Vagina (tissue), 2 donors: Measurements from ENCODE around the gene KRT14. TPM values are rescaled to one million over a fixed set of nuclear protein-coding genes. Genes with fewer than 3 reads are reported as not detected.
A peak's percentile ranks its signal among the peaks of the same experiment; 100 is the strongest.
"Not testable (repeated sequence)": the region's sequence is repeated elsewhere in the genome, so short reads cannot be mapped to it uniquely, and the experiment has no call there.

Experiments used
- DNase-seq, 2 donors: peaks; one replicate each; pipeline ENCODE4 v3.0.0-alpha.2; 2017; ENCODE audit errors: extremely low spot score in 2 of 2
- H3K27ac ChIP-seq: fragments of 200-600 bp; sonication (generic); one replicate; pipeline ENCODE4 v1.5.1; 2019
- H3K27me3 ChIP-seq: fragments of 200-600 bp; sonication (generic); one replicate; pipeline ENCODE4 v1.5.1; 2019
- H3K36me3 ChIP-seq, 2 donors: fragments of 200-600 bp; sonication (generic); one replicate each; pipeline ENCODE4 v1.5.1; 2017 to 2019
- H3K4me1 ChIP-seq: fragments of 200-600 bp; sonication (generic); one replicate; pipeline ENCODE4 v1.5.1; 2019
- H3K4me3 ChIP-seq, 2 donors: fragments of 200-600 bp; sonication (generic); 1 replicate in 1 of 2; 2 replicates in 1 of 2; pipeline ENCODE4 v1.5.1; 2016 to 2019
- H3K9me3 ChIP-seq: fragments of 200-600 bp; sonication (generic); one replicate; pipeline ENCODE4 v1.5.1; 2019
- POLR2A ChIP-seq, 2 donors: fragments of 450-650 bp; IDR thresholded peaks; one replicate each; pipeline ENCODE4 v1.6.1; 2017; ENCODE audit warnings: antibody characterized with exemption in 2 of 2, mild to moderate bottlenecking in 2 of 2, moderate library complexity in 2 of 2
- POLR2AphosphoS5 ChIP-seq, 2 donors: sonication (generic); formaldehyde crosslinking; IDR thresholded peaks; one replicate each; pipeline ENCODE4 v1.9.0; 2017; ENCODE audit warnings: antibody characterized with exemption in 2 of 2, mild to moderate bottlenecking in 2 of 2, low read depth in 1 of 2; ENCODE audit not compliant: insufficient read depth in 1 of 2
- intact Hi-C: fragments of 100-400 bp; cut with DNase I; formaldehyde crosslinking; loops from one replicate; pipeline ENCODE4 v1.15.1; 2023
- total RNA-seq: library from RNA; depleted of rRNA; stranded (reverse); fragments of >200 nt; gene quantifications from one replicate; pipeline ENCODE4 v1.2.3, GENCODE V29; 2016
- TF ChIP-seq, protein P1 (sequence below), 3 experiments: fragments of 450-650 bp in 2 of 3; fragments of 200-600 bp in 1 of 3; sonication (generic) in 1 of 3; IDR thresholded peaks; one replicate each; pipeline ENCODE4 v1.5.1; 2017 to 2019; ENCODE audit warnings: antibody characterized with exemption in 3 of 3, mild to moderate bottlenecking in 2 of 3, moderate library complexity in 2 of 3

Gene KRT14
- total RNA-seq, 1 donor from 2014 or later, result 1,546 TPM

DNA sequence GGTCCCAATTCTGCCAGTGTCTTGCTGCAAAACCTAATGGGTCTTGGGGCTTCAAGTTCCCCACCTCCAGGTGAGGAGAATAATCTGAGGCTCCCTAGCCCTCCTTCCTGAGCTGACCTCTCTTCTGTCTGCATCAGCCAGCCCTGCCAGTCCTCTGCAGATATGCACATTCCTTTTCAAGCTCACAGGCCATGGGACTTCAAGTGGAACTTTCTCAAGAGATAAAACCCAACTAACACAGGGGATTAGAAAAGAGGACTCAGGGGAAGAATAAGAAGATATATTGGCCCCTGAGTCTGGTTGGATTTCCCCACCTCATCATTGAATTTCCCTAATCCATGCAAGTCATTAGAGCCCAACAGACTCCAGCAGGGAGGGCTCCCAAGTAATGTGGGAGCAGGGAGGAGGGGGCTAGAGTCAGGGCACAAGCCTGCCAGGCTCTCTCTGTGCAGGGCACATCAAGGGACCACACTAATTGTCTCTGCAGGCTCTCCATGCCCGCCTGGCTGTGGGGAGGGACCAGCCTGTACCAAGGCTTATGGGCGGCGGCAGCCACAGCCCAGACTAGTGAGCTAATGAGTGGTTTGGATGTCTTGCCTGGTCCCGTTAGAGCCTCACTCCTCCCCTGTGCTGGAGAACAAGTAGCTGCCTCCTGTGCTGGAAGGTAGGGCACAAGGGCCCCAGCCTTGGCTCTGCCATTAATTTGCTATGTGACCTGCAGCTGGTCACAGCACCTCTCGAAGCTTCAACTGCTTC, 1.2 kb downstream of the KRT14 start:
- no peak for DNase-seq
- H3K27me3 ChIP-seq, result no peaks in the 10 kb centered on the region
- TF ChIP-seq, protein P1, sequence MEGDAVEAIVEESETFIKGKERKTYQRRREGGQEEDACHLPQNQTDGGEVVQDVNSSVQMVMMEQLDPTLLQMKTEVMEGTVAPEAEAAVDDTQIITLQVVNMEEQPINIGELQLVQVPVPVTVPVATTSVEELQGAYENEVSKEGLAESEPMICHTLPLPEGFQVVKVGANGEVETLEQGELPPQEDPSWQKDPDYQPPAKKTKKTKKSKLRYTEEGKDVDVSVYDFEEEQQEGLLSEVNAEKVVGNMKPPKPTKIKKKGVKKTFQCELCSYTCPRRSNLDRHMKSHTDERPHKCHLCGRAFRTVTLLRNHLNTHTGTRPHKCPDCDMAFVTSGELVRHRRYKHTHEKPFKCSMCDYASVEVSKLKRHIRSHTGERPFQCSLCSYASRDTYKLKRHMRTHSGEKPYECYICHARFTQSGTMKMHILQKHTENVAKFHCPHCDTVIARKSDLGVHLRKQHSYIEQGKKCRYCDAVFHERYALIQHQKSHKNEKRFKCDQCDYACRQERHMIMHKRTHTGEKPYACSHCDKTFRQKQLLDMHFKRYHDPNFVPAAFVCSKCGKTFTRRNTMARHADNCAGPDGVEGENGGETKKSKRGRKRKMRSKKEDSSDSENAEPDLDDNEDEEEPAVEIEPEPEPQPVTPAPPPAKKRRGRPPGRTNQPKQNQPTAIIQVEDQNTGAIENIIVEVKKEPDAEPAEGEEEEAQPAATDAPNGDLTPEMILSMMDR (IDR thresholded peaks at IDR 0.05), result no peak
- TF ChIP-seq POLR2AphosphoS5 (IDR thresholded peaks at IDR 0.05; ENCODE audit: insufficient read depth in 1 of 2, low read depth in 1 of 2) (no peak), POLR2A (IDR thresholded peaks at IDR 0.05) (no peak)
- peaks cover 14% of the 10 kb centered on the region for H3K4me1 ChIP-seq
- H3K27ac ChIP-seq, result peak overlapping the region; percentile 39
- no peaks in the 10 kb centered on the region for H3K9me3 ChIP-seq
- peak overlapping the region in 1 of 2 donors; percentile 38 for H3K4me3 ChIP-seq
- intact Hi-C loops, result no loop called here
- no peaks in the 10 kb centered on the region for H3K36me3 ChIP-seq

GRCh38 chr17:41584331-41584927, 2.3 kb downstream of the KRT14 start:
- intact Hi-C loops, DNase-seq, H3K9me3 ChIP-seq, H3K27me3 ChIP-seq, H3K36me3 ChIP-seq: not testable (repeated sequence)
- Histone ChIP-seq H3K4me3 (peak overlapping the region in 1 of 2 donors; percentile 38), H3K4me1 (peaks cover 23% of the 10 kb centered on the region), H3K27ac (peak overlapping the region; percentile 39)

GRCh38 chr17:41583137-41584127, 3.3 kb downstream of the KRT14 start:
- no peak for DNase-seq
- intact Hi-C loops, result no loop called here
- Histone ChIP-seq H3K27ac (peak overlapping the region; percentile 56), H3K9me3 (no peaks in the 10 kb centered on the region), H3K4me3 (peak overlapping the region in 1 of 2 donors; percentile 38), H3K36me3 (no peaks in the 10 kb centered on the region), H3K4me1 (peaks cover 30% of the 10 kb centered on the region), H3K27me3 (no peaks in the 10 kb centered on the region)
- TF ChIP-seq, protein P1 (IDR thresholded peaks at IDR 0.05), result no peak
- no peak for TF ChIP-seq POLR2AphosphoS5 (IDR thresholded peaks at IDR 0.05; ENCODE audit: insufficient read depth in 1 of 2, low read depth in 1 of 2)
- no peak for TF ChIP-seq POLR2A (IDR thresholded peaks at IDR 0.05)

- Histone ChIP-seq H3K27ac (peak overlapping the region; percentile 56), H3K4me3 (peak overlapping the region in 1 of 2 donors; percentile 38), H3K4me1 (peaks cover 25% of the 10 kb centered on the region)
- DNase-seq, H3K36me3 ChIP-seq, H3K27me3 ChIP-seq, H3K9me3 ChIP-seq, intact Hi-C loops: not testable (repeated sequence)
Measured at GRCh38 chr17:41582061-41582968, 4.4 kb downstream of the KRT14 start.

DNA sequence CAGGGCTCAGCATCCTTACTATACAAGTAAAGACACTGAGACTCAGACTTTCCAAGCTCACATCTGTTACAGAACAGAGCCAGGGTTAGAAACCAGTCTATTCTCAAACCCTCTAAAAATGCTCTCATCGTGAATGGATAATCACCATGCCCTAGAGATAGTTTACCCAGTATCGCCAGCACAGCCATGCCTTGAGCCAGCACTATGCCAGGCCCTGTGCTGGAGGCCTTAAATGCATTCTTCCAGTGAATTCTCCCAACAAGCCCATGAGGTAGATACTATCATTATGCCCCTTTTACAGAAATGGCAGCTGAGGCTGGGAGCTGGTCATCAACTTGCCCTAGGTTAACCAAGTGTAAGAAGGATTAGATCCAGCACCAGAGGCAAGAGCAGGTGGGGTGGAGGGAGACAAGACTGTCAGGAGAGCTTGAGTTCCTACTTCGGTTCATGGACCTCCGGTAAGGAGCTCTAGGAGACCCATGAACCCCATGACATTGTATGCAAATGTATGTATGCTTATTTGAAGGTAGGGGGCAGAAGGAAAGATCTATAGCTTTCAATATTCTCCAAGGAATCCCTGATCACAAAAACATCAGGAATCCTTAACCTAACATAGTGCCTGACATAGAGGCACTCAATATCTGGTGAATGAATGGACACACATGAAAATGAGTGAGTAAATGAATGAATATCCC, 5.2 kb downstream of the KRT14 start:
- Histone ChIP-seq H3K36me3 (no peaks in the 10 kb centered on the region), H3K27ac (peak overlapping the region; percentile 60), H3K9me3 (no peaks in the 10 kb centered on the region), H3K27me3 (no peaks in the 10 kb centered on the region), H3K4me1 (peaks cover 25% of the 10 kb centered on the region), H3K4me3 (no peak overlapping the region)
- TF ChIP-seq, protein P1 (IDR thresholded peaks at IDR 0.05), result no peak
- TF ChIP-seq POLR2A (IDR thresholded peaks at IDR 0.05) (no peak), POLR2AphosphoS5 (IDR thresholded peaks at IDR 0.05; ENCODE audit: insufficient read depth in 1 of 2, low read depth in 1 of 2) (no peak)
- DNase-seq, result no peak
- intact Hi-C loops, result no loop called here
